ENCODE results near the gene MFAP3L.

MFAP3L gene

DNA sequence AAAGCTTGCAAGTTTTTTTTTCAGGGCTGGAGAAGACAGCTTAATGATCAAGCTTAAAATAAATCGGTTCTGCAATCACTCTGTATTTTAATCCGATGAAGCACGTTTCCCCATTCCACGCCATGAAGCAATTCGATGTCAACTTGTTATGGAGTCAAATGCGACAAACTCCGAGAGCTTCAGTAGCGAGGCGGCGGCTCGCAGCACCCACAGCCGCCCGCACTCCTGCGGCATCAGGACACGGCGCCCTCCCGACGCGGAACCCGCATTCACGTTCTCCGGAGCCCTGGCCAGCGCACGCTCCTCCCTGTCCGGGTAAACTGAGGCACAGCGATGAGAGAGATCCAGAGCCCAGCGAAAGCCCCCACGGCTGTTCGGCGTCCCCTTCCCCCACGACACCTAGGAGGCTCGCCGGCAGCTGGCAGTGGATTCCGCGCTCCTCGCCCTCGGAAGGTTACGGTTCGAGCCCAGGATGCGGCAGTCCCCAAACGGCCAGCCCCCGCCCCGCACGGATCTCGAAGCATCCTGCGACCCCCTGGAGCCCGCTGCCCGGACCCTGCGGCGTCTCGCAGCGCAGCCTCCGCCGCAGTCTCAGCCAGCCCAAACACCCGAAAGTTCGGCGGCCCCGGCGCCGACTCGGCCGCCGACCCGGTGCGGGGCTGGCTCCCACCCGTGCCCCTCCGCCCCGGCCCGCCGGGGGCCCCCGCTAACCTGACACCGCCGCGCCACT is 507 bp downstream of the MFAP3L start:
- Histone ChIP-seq H3K4me3 (ENCODE audit: low read depth in 1 of 2, low read length in 2 of 2) (peak overlapping the region; percentile 31 to 95), H3K27ac (ENCODE audit: low read depth, low read length) (no peak overlapping the region), H3K27me3 (ENCODE audit: control insufficient read depth in 1 of 2, insufficient read depth in 2 of 2, low read length in 2 of 2) (peaks cover 0 to 6% of the 10 kb centered on the region in 2 donors), H3K36me3 (ENCODE audit: control insufficient read depth in 1 of 2, insufficient read depth in 2 of 2, low read length in 2 of 2) (no peaks in the 10 kb centered on the region), H3K9me3 (ENCODE audit: control insufficient read depth in 1 of 2, low read length in 2 of 2) (no peaks in the 10 kb centered on the region), H3K9ac (ENCODE audit: low read depth in 1 of 2, low read length in 2 of 2) (peak overlapping the region; percentile 18 to 23), H3K4me1 (ENCODE audit: control insufficient read depth in 1 of 2, insufficient read depth in 2 of 2, low read length in 2 of 2) (peaks cover 4 to 9% of the 10 kb centered on the region in 2 donors)

DNA sequence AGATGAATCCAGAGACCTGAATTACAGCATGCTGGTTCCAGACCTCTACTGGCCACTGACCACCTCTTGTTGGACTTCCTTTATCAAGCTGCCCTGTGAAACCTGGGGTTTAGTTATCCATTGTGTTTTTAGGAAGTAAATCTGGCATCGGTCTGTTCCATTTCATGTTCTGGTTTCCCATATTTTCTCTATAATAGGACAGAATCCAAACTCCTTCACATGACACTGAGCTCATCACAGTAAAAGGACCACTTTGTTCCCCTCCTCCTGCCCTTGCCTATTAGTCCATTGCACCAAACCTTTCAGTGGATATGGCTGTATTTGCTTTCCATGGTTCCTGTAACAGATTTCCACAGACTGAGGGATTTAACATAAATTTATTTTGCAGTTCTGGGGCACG is 4.0 kb downstream of the MFAP3L start:
- no peak overlapping the region for H3K4me3 ChIP-seq (ENCODE audit: low read depth in 1 of 2, low read length in 2 of 2)
- no peak overlapping the region for H3K9ac ChIP-seq (ENCODE audit: low read depth in 1 of 2, low read length in 2 of 2)
- H3K9me3 ChIP-seq (ENCODE audit: control insufficient read depth in 1 of 2, low read length in 2 of 2), result no peaks in the 10 kb centered on the region
- no peaks in the 10 kb centered on the region for H3K36me3 ChIP-seq (ENCODE audit: control insufficient read depth in 1 of 2, insufficient read depth in 2 of 2, low read length in 2 of 2)
- H3K4me1 ChIP-seq (ENCODE audit: control insufficient read depth in 1 of 2, insufficient read depth in 2 of 2, low read length in 2 of 2), result peaks cover 0 to 4% of the 10 kb centered on the region in 2 donors
- peaks cover 0 to 3% of the 10 kb centered on the region in 2 donors for H3K27me3 ChIP-seq (ENCODE audit: control insufficient read depth in 1 of 2, insufficient read depth in 2 of 2, low read length in 2 of 2)
- no peak overlapping the region for H3K27ac ChIP-seq (ENCODE audit: low read depth, low read length)

DNA sequence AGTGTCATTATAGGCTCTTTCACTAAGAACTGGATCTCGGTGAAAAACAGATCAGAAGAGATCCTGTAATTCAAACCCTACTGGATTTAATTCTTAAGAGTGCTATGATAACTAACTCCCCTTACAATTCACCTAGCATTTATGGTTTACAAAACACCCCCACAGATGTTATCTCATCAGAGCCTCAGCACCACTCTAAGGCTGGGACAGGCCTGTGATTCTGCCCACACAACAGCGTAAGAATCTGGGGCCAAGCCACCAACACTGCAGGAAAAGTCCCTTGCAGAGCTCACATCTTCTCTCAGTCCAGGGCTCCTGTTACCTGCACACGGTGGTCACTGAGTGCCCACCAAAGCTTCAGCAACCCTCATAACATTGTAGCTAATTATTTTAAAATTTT is 8.9 kb downstream of the MFAP3L start:
- Histone ChIP-seq H3K36me3 (ENCODE audit: control insufficient read depth in 1 of 2, insufficient read depth in 2 of 2, low read length in 2 of 2) (no peaks in the 10 kb centered on the region), H3K9ac (ENCODE audit: low read depth in 1 of 2, low read length in 2 of 2) (no peak overlapping the region), H3K27ac (ENCODE audit: low read depth, low read length) (no peak overlapping the region), H3K4me1 (ENCODE audit: control insufficient read depth in 1 of 2, insufficient read depth in 2 of 2, low read length in 2 of 2) (no peaks in the 10 kb centered on the region), H3K9me3 (ENCODE audit: control insufficient read depth in 1 of 2, low read length in 2 of 2) (no peaks in the 10 kb centered on the region), H3K27me3 (ENCODE audit: control insufficient read depth in 1 of 2, insufficient read depth in 2 of 2, low read length in 2 of 2) (no peaks in the 10 kb centered on the region), H3K4me3 (ENCODE audit: low read depth in 1 of 2, low read length in 2 of 2) (no peak overlapping the region)

DNA sequence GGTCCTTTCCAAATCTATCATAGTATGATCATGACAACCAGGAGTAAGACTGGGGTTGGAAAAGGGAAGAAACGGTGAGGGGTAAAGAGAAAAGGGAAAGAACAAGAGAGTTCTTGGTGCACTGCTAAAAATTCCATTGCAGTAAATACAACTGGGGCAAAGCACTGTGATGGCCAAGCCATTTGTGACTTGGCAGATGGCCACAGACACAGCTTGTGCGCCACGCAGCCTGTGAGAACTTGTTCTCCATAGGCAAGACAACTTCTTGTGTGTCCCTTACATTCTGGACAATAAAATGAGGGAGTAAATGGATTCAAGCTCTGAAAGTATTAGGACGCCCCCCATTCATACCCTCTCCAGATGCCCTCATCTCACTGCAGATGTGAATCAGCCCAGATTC is 10.9 kb downstream of the MFAP3L start:
- no peaks in the 10 kb centered on the region for H3K36me3 ChIP-seq (ENCODE audit: control insufficient read depth in 1 of 2, insufficient read depth in 2 of 2, low read length in 2 of 2)
- H3K27ac ChIP-seq (ENCODE audit: low read depth, low read length), result no peak overlapping the region
- H3K9me3 ChIP-seq (ENCODE audit: control insufficient read depth in 1 of 2, low read length in 2 of 2), result no peaks in the 10 kb centered on the region
- H3K4me3 ChIP-seq (ENCODE audit: low read depth in 1 of 2, low read length in 2 of 2), result no peak overlapping the region
- H3K9ac ChIP-seq (ENCODE audit: low read depth in 1 of 2, low read length in 2 of 2), result no peak overlapping the region
- no peaks in the 10 kb centered on the region for H3K4me1 ChIP-seq (ENCODE audit: control insufficient read depth in 1 of 2, insufficient read depth in 2 of 2, low read length in 2 of 2)
- H3K27me3 ChIP-seq (ENCODE audit: control insufficient read depth in 1 of 2, insufficient read depth in 2 of 2, low read length in 2 of 2), result no peaks in the 10 kb centered on the region

DNA sequence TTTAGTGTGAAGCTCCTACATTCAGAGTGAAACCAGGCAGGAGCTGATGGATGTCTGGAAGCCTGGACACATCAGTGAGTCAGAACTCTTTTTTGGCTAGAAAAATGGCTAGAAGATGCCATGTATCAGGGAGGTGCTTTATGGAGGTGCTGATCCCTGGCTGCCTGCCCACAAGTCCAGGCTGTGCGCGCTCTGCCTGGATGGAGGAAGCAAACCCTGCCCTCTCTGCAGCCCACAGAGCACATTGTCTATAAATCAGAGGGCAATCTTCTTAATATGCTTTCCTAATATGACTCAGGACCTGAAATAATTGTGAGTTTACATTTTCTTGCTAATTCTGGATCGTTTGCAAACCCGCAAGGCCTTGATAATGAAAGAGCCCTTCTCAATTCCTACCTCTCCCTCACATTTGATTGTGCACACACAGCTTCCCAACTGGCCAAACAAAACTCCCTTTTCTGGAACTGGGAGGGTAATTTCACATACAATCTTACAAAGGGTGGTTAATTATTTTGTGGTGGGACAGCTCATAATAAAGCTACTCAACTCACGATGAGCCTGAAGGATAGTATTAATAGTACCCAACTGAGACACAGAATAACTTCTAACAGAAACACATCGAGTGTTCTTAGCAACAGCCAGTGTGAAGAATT is 11.7 kb downstream of the MFAP3L start:
- Histone ChIP-seq H3K27ac (ENCODE audit: low read depth, low read length) (no peak overlapping the region), H3K36me3 (ENCODE audit: control insufficient read depth in 1 of 2, insufficient read depth in 2 of 2, low read length in 2 of 2) (no peaks in the 10 kb centered on the region), H3K9me3 (ENCODE audit: control insufficient read depth in 1 of 2, low read length in 2 of 2) (no peaks in the 10 kb centered on the region), H3K4me1 (ENCODE audit: control insufficient read depth in 1 of 2, insufficient read depth in 2 of 2, low read length in 2 of 2) (no peaks in the 10 kb centered on the region), H3K27me3 (ENCODE audit: control insufficient read depth in 1 of 2, insufficient read depth in 2 of 2, low read length in 2 of 2) (no peaks in the 10 kb centered on the region), H3K4me3 (ENCODE audit: low read depth in 1 of 2, low read length in 2 of 2) (no peak overlapping the region), H3K9ac (ENCODE audit: low read depth in 1 of 2, low read length in 2 of 2) (no peak overlapping the region)

DNA sequence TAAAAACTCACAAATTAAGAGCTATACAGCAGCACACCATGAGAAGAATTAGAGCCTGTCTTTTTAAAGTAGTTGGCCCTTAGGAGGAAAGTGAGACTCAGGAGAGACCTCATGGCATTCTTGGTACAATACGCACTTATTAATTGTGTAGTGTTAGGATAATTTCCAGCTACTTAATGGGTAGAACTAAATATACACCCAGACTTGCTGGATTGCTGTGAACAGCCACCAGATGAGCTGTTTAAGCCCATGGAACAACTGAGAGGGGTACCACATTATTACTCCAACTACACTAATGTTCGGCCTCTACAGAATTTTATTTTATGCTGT is 13.6 kb downstream of the MFAP3L start:
- H3K9me3 ChIP-seq (ENCODE audit: control insufficient read depth in 1 of 2, low read length in 2 of 2), result no peaks in the 10 kb centered on the region
- no peaks in the 10 kb centered on the region for H3K4me1 ChIP-seq (ENCODE audit: control insufficient read depth in 1 of 2, insufficient read depth in 2 of 2, low read length in 2 of 2)
- H3K27ac ChIP-seq (ENCODE audit: low read depth, low read length), result no peak overlapping the region
- H3K27me3 ChIP-seq (ENCODE audit: control insufficient read depth in 1 of 2, insufficient read depth in 2 of 2, low read length in 2 of 2), result no peaks in the 10 kb centered on the region
- no peaks in the 10 kb centered on the region for H3K36me3 ChIP-seq (ENCODE audit: control insufficient read depth in 1 of 2, insufficient read depth in 2 of 2, low read length in 2 of 2)
- no peak overlapping the region for H3K4me3 ChIP-seq (ENCODE audit: low read depth in 1 of 2, low read length in 2 of 2)
- H3K9ac ChIP-seq (ENCODE audit: low read depth in 1 of 2, low read length in 2 of 2), result no peak overlapping the region

DNA sequence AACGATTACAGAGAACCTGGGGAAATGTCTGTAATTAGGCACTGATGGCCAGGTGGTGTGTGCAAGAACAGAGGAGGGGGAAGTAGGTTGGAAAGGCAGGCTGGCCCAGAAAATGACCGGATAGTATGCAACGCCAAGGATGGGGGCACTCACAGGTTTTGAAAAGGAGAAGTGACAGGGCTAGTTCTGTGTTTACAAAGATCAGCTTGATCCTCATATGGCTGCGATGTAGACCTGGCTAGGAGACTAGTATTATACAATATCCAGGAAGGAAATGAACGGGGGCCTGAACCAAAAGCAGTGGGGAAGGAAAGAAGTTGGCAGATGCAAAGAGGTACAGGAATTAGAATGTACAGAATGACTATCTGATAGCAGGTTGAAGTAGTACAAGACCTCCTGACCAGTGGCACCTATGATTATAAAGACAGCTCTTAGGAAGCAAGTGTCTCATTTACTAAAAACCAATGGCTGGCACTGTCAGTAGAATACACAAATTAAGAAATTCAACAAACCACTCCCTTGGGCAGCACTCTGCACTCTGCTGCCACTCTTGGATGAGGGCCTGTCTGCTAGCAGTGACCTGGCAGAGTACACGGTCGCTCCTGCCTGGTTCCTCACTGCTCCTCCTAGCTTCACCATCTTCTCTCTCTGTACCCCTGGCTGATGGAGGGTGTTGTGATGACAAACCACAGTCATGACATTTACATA is 14.1 kb downstream of the MFAP3L start:
- Histone ChIP-seq H3K9ac (ENCODE audit: low read depth in 1 of 2, low read length in 2 of 2) (no peak overlapping the region), H3K27me3 (ENCODE audit: control insufficient read depth in 1 of 2, insufficient read depth in 2 of 2, low read length in 2 of 2) (no peaks in the 10 kb centered on the region), H3K4me1 (ENCODE audit: control insufficient read depth in 1 of 2, insufficient read depth in 2 of 2, low read length in 2 of 2) (no peaks in the 10 kb centered on the region), H3K4me3 (ENCODE audit: low read depth in 1 of 2, low read length in 2 of 2) (no peak overlapping the region), H3K9me3 (ENCODE audit: control insufficient read depth in 1 of 2, low read length in 2 of 2) (no peaks in the 10 kb centered on the region), H3K27ac (ENCODE audit: low read depth, low read length) (no peak overlapping the region), H3K36me3 (ENCODE audit: control insufficient read depth in 1 of 2, insufficient read depth in 2 of 2, low read length in 2 of 2) (no peaks in the 10 kb centered on the region)

DNA sequence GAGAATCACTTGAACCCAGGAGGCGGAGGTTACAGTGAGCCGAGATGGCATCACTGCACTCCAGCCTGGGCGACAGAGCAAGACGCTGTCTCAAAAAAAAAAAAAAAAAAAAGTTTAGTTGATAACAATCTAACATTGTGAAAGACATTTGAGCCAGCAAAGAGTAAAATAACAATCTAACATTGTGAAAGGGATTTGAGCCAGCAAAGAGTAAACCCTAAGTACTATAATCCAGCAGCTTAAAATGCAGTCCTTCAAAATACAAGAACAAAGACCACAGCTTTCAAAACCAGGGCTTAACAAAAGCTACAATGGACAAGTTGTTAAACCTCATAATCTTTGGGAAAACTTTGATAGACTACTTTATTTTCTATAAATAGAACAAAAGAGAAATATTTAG is 16.9 kb downstream of the MFAP3L start:
- no peaks in the 10 kb centered on the region for H3K4me1 ChIP-seq (ENCODE audit: control insufficient read depth in 1 of 2, insufficient read depth in 2 of 2, low read length in 2 of 2)
- H3K36me3 ChIP-seq (ENCODE audit: control insufficient read depth in 1 of 2, insufficient read depth in 2 of 2, low read length in 2 of 2), result no peaks in the 10 kb centered on the region
- H3K9ac ChIP-seq (ENCODE audit: low read depth in 1 of 2, low read length in 2 of 2), result no peak overlapping the region
- H3K4me3 ChIP-seq (ENCODE audit: low read depth in 1 of 2, low read length in 2 of 2), result no peak overlapping the region
- no peaks in the 10 kb centered on the region for H3K27me3 ChIP-seq (ENCODE audit: control insufficient read depth in 1 of 2, insufficient read depth in 2 of 2, low read length in 2 of 2)
- H3K27ac ChIP-seq (ENCODE audit: low read depth, low read length), result no peak overlapping the region
- no peaks in the 10 kb centered on the region for H3K9me3 ChIP-seq (ENCODE audit: control insufficient read depth in 1 of 2, low read length in 2 of 2)

DNA sequence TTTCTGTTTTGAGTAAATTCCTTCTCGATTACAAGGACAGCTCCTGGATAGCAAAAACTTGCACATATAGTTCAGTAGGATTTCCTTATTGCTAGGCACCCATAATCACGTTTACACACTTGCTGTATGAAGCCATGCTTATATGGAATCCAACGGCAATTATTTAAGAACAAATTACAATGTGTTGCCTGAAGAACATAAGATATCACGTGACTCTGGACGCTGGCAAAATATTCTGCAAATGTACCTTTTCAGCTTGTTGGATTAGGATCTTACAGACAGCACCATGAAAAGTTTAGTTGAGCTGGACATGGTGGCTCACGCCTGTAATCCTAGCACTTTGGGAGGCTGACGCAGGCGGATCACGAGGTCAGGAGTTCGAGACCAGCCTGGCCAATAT is 17.4 kb downstream of the MFAP3L start:
- Histone ChIP-seq H3K27ac (ENCODE audit: low read depth, low read length) (no peak overlapping the region), H3K4me1 (ENCODE audit: control insufficient read depth in 1 of 2, insufficient read depth in 2 of 2, low read length in 2 of 2) (no peaks in the 10 kb centered on the region), H3K9ac (ENCODE audit: low read depth in 1 of 2, low read length in 2 of 2) (no peak overlapping the region), H3K27me3 (ENCODE audit: control insufficient read depth in 1 of 2, insufficient read depth in 2 of 2, low read length in 2 of 2) (no peaks in the 10 kb centered on the region), H3K9me3 (ENCODE audit: control insufficient read depth in 1 of 2, low read length in 2 of 2) (no peaks in the 10 kb centered on the region), H3K36me3 (ENCODE audit: control insufficient read depth in 1 of 2, insufficient read depth in 2 of 2, low read length in 2 of 2) (no peaks in the 10 kb centered on the region), H3K4me3 (ENCODE audit: low read depth in 1 of 2, low read length in 2 of 2) (no peak overlapping the region)

DNA sequence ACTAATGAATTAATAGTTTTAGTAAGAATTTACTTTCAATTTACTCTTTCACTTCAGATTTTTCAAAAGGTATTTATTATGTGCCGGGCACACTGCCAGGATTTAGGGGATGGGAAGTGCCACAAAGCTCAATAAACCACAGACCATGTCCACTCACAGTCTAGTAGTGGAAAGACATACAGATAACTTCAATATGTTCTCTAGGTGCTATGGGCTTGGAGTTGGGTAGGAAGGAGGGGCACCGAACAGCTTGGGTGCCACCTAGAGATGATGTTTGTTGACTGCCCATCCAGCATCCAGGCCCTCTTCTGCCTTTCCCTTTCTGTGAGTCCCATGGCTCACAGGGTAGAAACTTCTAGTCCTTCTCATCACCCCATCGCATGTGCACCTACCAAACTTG is 17.8 kb downstream of the MFAP3L start:
- Histone ChIP-seq H3K27ac (ENCODE audit: low read depth, low read length) (no peak overlapping the region), H3K4me3 (ENCODE audit: low read depth in 1 of 2, low read length in 2 of 2) (no peak overlapping the region), H3K36me3 (ENCODE audit: control insufficient read depth in 1 of 2, insufficient read depth in 2 of 2, low read length in 2 of 2) (no peaks in the 10 kb centered on the region), H3K9me3 (ENCODE audit: control insufficient read depth in 1 of 2, low read length in 2 of 2) (no peaks in the 10 kb centered on the region), H3K27me3 (ENCODE audit: control insufficient read depth in 1 of 2, insufficient read depth in 2 of 2, low read length in 2 of 2) (no peaks in the 10 kb centered on the region), H3K4me1 (ENCODE audit: control insufficient read depth in 1 of 2, insufficient read depth in 2 of 2, low read length in 2 of 2) (no peaks in the 10 kb centered on the region), H3K9ac (ENCODE audit: low read depth in 1 of 2, low read length in 2 of 2) (no peak overlapping the region)
